ENCODE results near the gene PLLP.
"Not testable (repeated sequence)": the region's sequence is repeated elsewhere in the genome, so short reads cannot be mapped to it uniquely, and the experiment has no call there.

Gene PLLP

GRCh38 chr16:57270221-57271062, 14.0 kb downstream of the PLLP start:
- Histone ChIP-seq H3K4me2 (no peak overlapping the region), H3K4me3 (no peak overlapping the region), H3K36me3 (no peaks in the 10 kb centered on the region), H3K27me3 (no peaks in the 10 kb centered on the region), H3K9me3 (replicated peaks in 1 of 11) (no peaks in the 10 kb centered on the region), H4K20me1 (no peaks in the 10 kb centered on the region), H3K4me1 (peaks cover 13 to 49% (median 20%) of the 10 kb centered on the region in 10 experiments; a peak in 18 of 20 replicates), H3K9ac (no peak overlapping the region), H3K27ac (no peak overlapping the region)
- TF ChIP-seq Cebpa-rat (IDR thresholded peaks at IDR 0.05): no peak

DNA sequence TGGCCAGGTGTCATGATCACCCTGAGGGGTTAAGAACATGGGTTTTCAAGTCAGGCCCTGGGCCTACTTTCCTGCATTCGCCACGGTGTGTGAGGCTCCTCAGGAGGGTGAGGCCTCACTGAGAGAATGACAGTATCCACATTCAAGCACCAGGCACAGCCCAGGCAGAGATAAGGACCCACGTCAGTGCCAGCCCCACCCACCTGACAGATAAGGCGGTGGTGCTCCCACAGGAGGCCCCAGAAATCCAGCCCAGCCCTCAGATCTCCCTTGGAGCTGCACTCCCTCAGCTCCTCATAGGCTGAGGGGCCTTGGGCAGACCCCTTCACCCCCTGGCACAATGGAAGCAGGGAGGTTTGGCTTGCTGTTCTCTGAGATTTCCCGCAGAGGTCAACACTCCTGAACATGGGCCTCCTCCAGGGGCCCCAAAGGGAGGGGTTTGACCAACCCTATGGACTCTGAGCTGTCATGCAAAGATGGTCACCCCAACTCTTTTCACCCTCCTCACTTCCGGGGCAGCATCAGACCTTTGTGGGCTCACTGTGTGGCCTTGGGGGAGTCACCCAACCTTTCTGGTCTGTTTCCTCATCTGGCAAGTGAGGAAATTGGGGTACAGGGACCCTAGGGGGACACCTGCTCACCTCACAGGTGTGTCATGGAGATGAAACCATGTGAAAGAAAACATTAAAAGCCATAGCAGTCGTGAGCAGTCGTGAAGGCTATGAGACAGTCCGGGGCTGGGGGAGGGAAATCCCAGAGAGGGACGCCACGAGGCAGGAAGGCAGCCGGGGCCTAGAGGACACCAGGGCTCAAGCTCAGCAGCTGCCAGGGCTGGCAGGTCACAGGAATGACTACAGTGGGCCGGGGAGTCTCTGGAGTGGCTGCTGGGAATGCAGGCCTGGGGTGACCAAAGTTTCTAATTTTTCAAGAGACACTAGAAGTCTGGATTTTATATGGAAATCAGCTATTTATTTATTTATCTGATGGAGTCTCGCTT, 15.4 kb downstream of the PLLP start:
- no peak for TF ChIP-seq Cebpa-rat (IDR thresholded peaks at IDR 0.05)
- Histone ChIP-seq H3K4me1 (peaks cover 13 to 41% (median 22%) of the 10 kb centered on the region in 10 experiments; a peak in 19 of 20 replicates), H3K27me3 (no peaks in the 10 kb centered on the region), H3K4me2 (0 out of 22 replicates have a peak overlapping the region, but pooled peaks of 1 of the 11 experiments have one; percentile 3), H4K20me1 (no peaks in the 10 kb centered on the region), H3K4me3 (no peak overlapping the region), H3K9me3 (replicated peaks in 1 of 11) (no peaks in the 10 kb centered on the region), H3K36me3 (no peaks in the 10 kb centered on the region), H3K9ac (0 out of 22 replicates have a peak overlapping the region, but pooled peaks of 1 of the 11 experiments have one; percentile 1), H3K27ac (no peak overlapping the region)

DNA sequence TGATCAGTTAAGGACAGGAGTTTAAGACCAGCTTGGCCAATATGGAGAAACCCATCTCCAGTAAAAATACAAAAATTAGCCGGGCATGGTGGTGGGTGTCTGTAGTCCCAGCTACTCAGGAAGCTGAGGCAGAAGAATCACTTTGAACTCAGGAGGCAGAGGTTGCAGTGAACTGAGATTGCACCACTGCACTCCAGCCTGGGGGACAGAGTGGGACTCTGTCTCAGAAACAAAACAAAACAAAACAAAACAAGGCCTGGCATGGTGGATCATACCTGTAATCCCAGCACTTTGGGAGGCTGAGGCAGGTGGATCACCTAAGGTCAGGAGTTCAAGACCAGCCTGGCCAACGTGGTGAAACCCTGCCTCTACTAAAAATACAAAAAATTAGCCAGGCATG, 17.1 kb downstream of the PLLP start:
- peak overlapping the region in 1 of 11 experiments; percentile 15; a peak in 1 of 22 replicates for H3K9ac ChIP-seq
- H3K27ac ChIP-seq; H4K20me1 ChIP-seq; H3K27me3 ChIP-seq; H3K36me3 ChIP-seq; H3K4me3 ChIP-seq; H3K9me3 ChIP-seq (replicated peaks in 1 of 11): not testable (repeated sequence)
- H3K4me1 ChIP-seq: peaks cover 13 to 37% (median 23%) of the 10 kb centered on the region in 10 experiments; a peak in 19 of 20 replicates
- H3K4me2 ChIP-seq: peak overlapping the region in 9 of 11 experiments; percentile 9 to 48 (median 38); a peak in 16 of 22 replicates

DNA sequence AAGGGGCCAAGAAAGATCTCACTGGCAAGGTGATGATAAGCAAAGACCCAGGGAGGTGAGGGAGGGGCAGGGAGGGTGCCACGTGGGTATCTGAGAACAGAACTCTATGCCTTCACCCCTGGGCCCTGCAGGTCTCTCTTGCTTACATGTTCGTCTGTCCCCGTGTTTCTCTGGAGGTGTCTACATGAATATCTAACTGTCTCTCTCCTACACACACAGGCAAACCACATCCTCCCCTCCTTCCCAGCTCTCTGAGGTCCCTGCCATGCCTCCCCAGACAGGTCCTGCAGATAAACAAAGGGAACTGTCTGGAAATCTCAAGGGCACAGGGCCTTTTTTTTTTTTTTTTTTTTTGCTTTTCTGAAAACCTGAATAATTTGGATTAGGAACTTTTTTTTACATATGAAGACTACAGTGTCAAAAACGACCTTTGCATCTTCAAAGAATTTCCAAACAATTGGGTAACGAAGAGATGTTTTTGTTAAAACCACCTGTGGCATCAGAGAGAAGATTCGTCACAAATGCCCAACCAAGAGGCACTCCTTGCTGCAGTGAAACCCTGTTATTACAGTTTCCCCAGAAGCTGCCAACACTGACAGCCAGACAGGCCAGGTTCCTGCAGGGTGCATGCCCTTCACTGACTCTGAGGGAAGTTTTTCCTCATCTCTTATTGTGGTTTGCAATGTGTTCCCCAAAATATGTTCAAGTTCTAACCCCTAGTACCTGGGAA, 17.8 kb downstream of the PLLP start:
- H3K9me3 ChIP-seq (replicated peaks in 1 of 11): no peaks in the 10 kb centered on the region
- no peaks in the 10 kb centered on the region for H4K20me1 ChIP-seq
- H3K4me2 ChIP-seq: peak overlapping the region in 9 of 11 experiments; percentile 9 to 48 (median 38); a peak in 17 of 22 replicates
- H3K4me1 ChIP-seq: peaks cover 13 to 37% (median 23%) of the 10 kb centered on the region in 10 experiments; a peak in 19 of 20 replicates
- no peaks in the 10 kb centered on the region for H3K27me3 ChIP-seq
- no peak overlapping the region for H3K9ac ChIP-seq
- H3K4me3 ChIP-seq: no peak overlapping the region
- H3K36me3 ChIP-seq: no peaks in the 10 kb centered on the region
- H3K27ac ChIP-seq: no peak overlapping the region
- TF ChIP-seq Cebpa-rat (IDR thresholded peaks at IDR 0.05): no peak

GRCh38 chr16:57265850-57266530, 18.5 kb downstream of the PLLP start:
- Histone ChIP-seq H3K27ac (no peak overlapping the region), H3K27me3 (no peaks in the 10 kb centered on the region), H4K20me1 (no peaks in the 10 kb centered on the region), H3K9ac (no peak overlapping the region), H3K36me3 (no peaks in the 10 kb centered on the region), H3K4me1 (peaks cover 13 to 37% (median 23%) of the 10 kb centered on the region in 10 experiments; a peak in 19 of 20 replicates), H3K4me3 (no peak overlapping the region), H3K9me3 (replicated peaks in 1 of 11) (no peaks in the 10 kb centered on the region), H3K4me2 (peak overlapping the region in 7 of 11 experiments; percentile 2 to 47 (median 36); a peak in 6 of 22 replicates)
- no peak for TF ChIP-seq Cebpa-rat (IDR thresholded peaks at IDR 0.05)

- H3K9ac ChIP-seq: no peak overlapping the region
- H3K4me3 ChIP-seq: no peak overlapping the region
- H3K27me3 ChIP-seq: no peaks in the 10 kb centered on the region
- H3K27ac ChIP-seq: no peak overlapping the region
- peaks cover 22 to 46% (median 32%) of the 10 kb centered on the region in 10 experiments for H3K4me1 ChIP-seq
- H3K9me3 ChIP-seq (replicated peaks in 1 of 11): no peaks in the 10 kb centered on the region
- no peak for TF ChIP-seq Cebpa-rat (IDR thresholded peaks at IDR 0.05)
- H3K4me2 ChIP-seq: no peak overlapping the region
- no peaks in the 10 kb centered on the region for H3K36me3 ChIP-seq
- no peaks in the 10 kb centered on the region for H4K20me1 ChIP-seq
These were observed 19.5 kb downstream of the PLLP start for GRCh38 chr16:57264950-57265371.

DNA sequence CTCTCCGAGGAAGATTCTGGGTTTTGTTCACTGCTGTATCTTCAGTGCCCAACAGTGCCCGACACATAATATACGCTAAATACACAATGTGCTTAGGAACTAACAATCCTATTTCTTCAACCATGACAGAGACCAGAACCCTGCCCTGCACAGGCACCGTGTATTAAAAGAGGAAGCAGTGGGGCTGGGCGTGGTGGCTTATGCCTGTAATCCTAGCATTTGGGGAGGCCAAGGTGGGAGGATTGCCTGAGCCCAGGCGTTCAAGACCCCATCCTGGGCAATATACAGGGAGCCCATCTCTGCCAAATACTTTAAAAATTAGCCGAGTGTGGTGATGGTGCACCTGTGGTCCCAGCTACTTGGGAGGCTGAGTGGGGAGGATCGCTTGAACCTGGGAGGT, 20.1 kb downstream of the PLLP start:
- Histone ChIP-seq H3K9ac (0 out of 22 replicates have a peak overlapping the region, but pooled peaks of 1 of the 11 experiments have one; percentile 16), H3K27ac (no peak overlapping the region), H3K9me3 (replicated peaks in 1 of 11) (no peaks in the 10 kb centered on the region), H3K27me3 (no peaks in the 10 kb centered on the region), H3K4me2 (peak overlapping the region in 5 of 11 experiments; percentile 10 to 40 (median 27); a peak in 6 of 22 replicates), H4K20me1 (no peaks in the 10 kb centered on the region), H3K36me3 (no peaks in the 10 kb centered on the region), H3K4me1 (peaks cover 27 to 51% (median 37%) of the 10 kb centered on the region in 10 experiments), H3K4me3 (no peak overlapping the region)
- no peak for TF ChIP-seq Cebpa-rat (IDR thresholded peaks at IDR 0.05)
